GM12873 (cell line): ENCODE data around the gene SPINK14.
A peak's percentile ranks its signal among the peaks of the same experiment; 100 is the strongest.

ENCODE experiments used
- TF ChIP-seq, protein P1 (sequence below): IDR thresholded peaks from 2 replicates; pipeline ENCODE4 v1.5.1; 2012; ENCODE audit warnings: low read depth, mild to moderate bottlenecking, moderate library complexity, low read length, control low read depth; ENCODE audit not compliant: insufficient read depth; ENCODE audit errors: missing control alignments

The SPINK14 gene

GRCh38 chr5:148168246-148168645, at the start of gene SPINK14:
Gene SPINK14 (plus strand): TSS chr5:148168546. CDS start chr5:148169733, 1,187 bp downstream.
- TF ChIP-seq, protein P1, sequence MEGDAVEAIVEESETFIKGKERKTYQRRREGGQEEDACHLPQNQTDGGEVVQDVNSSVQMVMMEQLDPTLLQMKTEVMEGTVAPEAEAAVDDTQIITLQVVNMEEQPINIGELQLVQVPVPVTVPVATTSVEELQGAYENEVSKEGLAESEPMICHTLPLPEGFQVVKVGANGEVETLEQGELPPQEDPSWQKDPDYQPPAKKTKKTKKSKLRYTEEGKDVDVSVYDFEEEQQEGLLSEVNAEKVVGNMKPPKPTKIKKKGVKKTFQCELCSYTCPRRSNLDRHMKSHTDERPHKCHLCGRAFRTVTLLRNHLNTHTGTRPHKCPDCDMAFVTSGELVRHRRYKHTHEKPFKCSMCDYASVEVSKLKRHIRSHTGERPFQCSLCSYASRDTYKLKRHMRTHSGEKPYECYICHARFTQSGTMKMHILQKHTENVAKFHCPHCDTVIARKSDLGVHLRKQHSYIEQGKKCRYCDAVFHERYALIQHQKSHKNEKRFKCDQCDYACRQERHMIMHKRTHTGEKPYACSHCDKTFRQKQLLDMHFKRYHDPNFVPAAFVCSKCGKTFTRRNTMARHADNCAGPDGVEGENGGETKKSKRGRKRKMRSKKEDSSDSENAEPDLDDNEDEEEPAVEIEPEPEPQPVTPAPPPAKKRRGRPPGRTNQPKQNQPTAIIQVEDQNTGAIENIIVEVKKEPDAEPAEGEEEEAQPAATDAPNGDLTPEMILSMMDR = no peak

GRCh38 chr5:148120317-148120716, 48.0 kb upstream of the SPINK14 start:
- TF ChIP-seq, protein P1 = no peak

- TF ChIP-seq, protein P1 = peak; percentile 15
Measured at GRCh38 chr5:148125641-148126040, 42.7 kb upstream of the SPINK14 start.

GRCh38 chr5:148135091-148136048, 33.0 kb upstream of the SPINK14 start:
- TF ChIP-seq, protein P1 = no peak

DNA sequence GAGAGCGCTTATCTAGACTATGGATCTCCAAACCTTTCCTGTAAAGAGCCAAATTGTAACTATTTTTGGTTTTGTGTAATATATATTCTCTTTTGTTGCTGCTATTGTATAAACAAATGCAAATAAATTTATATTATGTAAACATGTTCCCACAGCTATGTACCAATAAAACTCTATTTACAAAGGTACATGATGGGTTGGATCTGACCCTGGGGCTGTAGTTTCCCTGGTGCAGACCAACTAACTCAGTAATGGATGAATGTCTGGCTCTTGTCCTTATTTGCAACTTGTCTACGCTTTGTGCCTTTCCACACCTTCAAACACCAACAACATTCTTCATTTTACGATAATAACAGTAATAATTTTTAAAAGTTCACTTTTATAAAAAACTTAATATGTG, 27.5 kb upstream of the SPINK14 start:
- TF ChIP-seq, protein P1 = no peak

GRCh38 chr5:148141645-148142044, 26.7 kb upstream of the SPINK14 start:
- TF ChIP-seq, protein P1 = no peak

DNA sequence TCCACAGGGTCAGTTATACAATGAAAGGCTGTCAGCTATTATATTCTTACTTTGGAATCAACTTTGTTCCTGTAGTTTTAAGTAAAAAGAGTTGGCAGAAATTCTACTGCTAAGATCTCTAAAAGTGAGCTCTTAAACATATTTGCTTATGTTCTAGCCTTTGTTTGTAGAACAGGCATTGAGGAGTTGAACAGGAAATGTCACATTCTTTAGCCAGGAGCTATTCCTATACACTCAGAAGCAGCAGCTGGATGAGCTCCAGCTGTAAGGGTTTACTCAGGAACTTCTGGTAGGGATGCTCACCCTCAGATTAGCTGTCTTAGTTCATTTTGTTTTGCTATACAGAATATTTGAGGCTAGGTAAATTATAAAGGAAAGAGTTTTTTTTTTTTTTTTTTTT, 22.4 kb upstream of the SPINK14 start:
- TF ChIP-seq, protein P1 = no peak
